Amniotic stem cell (primary cell): Measurements from ENCODE around the gene HIGD2A.
A peak's percentile ranks its signal among the peaks of the same experiment; 100 is the strongest.

Experiments
- DNase-seq: peaks from one replicate; lab custom pipeline; 2025; lab: John Stamatoyannopoulos, UW

Gene HIGD2A

GRCh38 chr5:176388444-176389134 lies at the start of gene HIGD2A, which contains the start of gene NOP16:
Gene HIGD2A (plus strand): TSS chr5:176388751. CDS start chr5:176388820, 69 bp downstream.
Gene NOP16 (minus strand): TSS chr5:176388598. CDS start chr5:176388539, 59 bp downstream.
- DNase-seq = peak; percentile 98

GRCh38 chr5:176339304-176339703 lies 49.2 kb upstream of the HIGD2A start:
- DNase-seq = no peak

- no peak for DNase-seq
Measured at GRCh38 chr5:176341325-176342157, 47.0 kb upstream of the HIGD2A start.

GRCh38 chr5:176342158-176342483 lies 46.4 kb upstream of the HIGD2A start:
- no peak for DNase-seq

- DNase-seq = no peak
Measured at GRCh38 chr5:176342766-176343458, 45.6 kb upstream of the HIGD2A start.

GRCh38 chr5:176350416-176350815 lies 38.1 kb upstream of the HIGD2A start:
- DNase-seq = no peak

GRCh38 chr5:176352116-176352878 lies 36.3 kb upstream of the HIGD2A start:
- no peak for DNase-seq

GRCh38 chr5:176353533-176353932 lies 35.0 kb upstream of the HIGD2A start:
- DNase-seq = no peak

GRCh38 chr5:176355400-176356178 lies 33.0 kb upstream of the HIGD2A start:
- no peak for DNase-seq

- DNase-seq = no peak
Measured at GRCh38 chr5:176356179-176356566, 32.4 kb upstream of the HIGD2A start.

GRCh38 chr5:176359658-176360057 lies 28.9 kb upstream of the HIGD2A start:
- no peak for DNase-seq

- DNase-seq = no peak
Measured at GRCh38 chr5:176360894-176361436, 27.6 kb upstream of the HIGD2A start.

- peak; percentile 83 for DNase-seq
Measured at GRCh38 chr5:176361437-176362232, 26.9 kb upstream of the HIGD2A start, which contains the start of gene KIAA1191. Gene KIAA1191 (minus strand): TSS chr5:176361764. CDS start chr5:176359508, 2,256 bp downstream.

GRCh38 chr5:176362233-176362490 lies 26.4 kb upstream of the HIGD2A start:
- DNase-seq = no peak

- no peak for DNase-seq
Measured at GRCh38 chr5:176364765-176365350, 23.7 kb upstream of the HIGD2A start.

- DNase-seq = no peak
Measured at GRCh38 chr5:176365351-176366231, 23.0 kb upstream of the HIGD2A start, which contains the start of gene ARL10. Gene ARL10 (plus strand): TSS chr5:176365487. CDS start chr5:176365564, 77 bp downstream.

GRCh38 chr5:176366232-176366894 lies 22.2 kb upstream of the HIGD2A start:
- DNase-seq = no peak

GRCh38 chr5:176368726-176369125 lies 19.8 kb upstream of the HIGD2A start:
- no peak for DNase-seq
